ENCODE results near the gene PODN. TPM values are rescaled to one million over a fixed set of nuclear protein-coding genes. Genes with fewer than 3 reads are reported as not detected.

PODN gene
- total and polyA plus RNA-seq, 2 of the 4 experiments (the other 2 are of a cell fraction) = 0.54 to 6.2 TPM

- ATAC-seq (ENCODE audit: low read depth) (no peak), DNase-seq (no peak)
- no peak overlapping the region for H3K4me3 ChIP-seq (ENCODE audit: insufficient read depth, low read depth, low read length)
- H3K14ac ChIP-seq (replicated peaks; ENCODE audit: low read depth, low read length) = no peak overlapping the region
- H2AK5ac ChIP-seq (ENCODE audit: low read depth, low read length) = 0 out of 2 replicates have a peak overlapping the region, but pooled peaks have one; percentile 67
- peak overlapping the region; percentile 27 for H2AFZ ChIP-seq (replicated peaks; ENCODE audit: low read length, poor library complexity)
- no peak overlapping the region for H3K9ac ChIP-seq (ENCODE audit: low read depth, low read length)
- 93% methylated on average over 3 of the region's 8 CpGs; no CpG with 5 or more reads in 1 of the 2 experiments for WGBS, 2 experiments (ENCODE audit: extremely low coverage in 2 of 2, insufficient read length in 1 of 2)
- no peaks in the 10 kb centered on the region for H3K79me1 ChIP-seq (ENCODE audit: low read depth in 1 of 2, low read length in 2 of 2)
- H3K27me3 ChIP-seq (ENCODE audit: control insufficient read depth, insufficient read depth, low read length) = no peaks in the 10 kb centered on the region
- no peak overlapping the region for H2BK120ac ChIP-seq (ENCODE audit: low read depth, low read length)
- no peak overlapping the region for H3K4me2 ChIP-seq (ENCODE audit: low read depth, low read length)
- ChIA-PET POLR2A (ENCODE audit: unreplicated experiment) (no interaction called here), CTCF (no interaction called here)
- no TSS peak for BruUV-seq (replicated peaks)
- H3K4me1 ChIP-seq (ENCODE audit: control insufficient read depth, insufficient read depth, low read length) = peaks cover 13% of the 10 kb centered on the region
- peak overlapping the region; percentile 23; the same call in 1 of the 2 replicates for H3K4ac ChIP-seq (ENCODE audit: low read depth, low read length)
- H2BK5ac ChIP-seq (ENCODE audit: low read depth, low read length, poor library complexity, severe bottlenecking) = no peak overlapping the region
- peak overlapping the region; percentile 60; the same call in 1 of the 2 replicates for H4K91ac ChIP-seq (ENCODE audit: insufficient read depth, low read depth, low read length)
- no peaks in the 10 kb centered on the region for H3K36me3 ChIP-seq (ENCODE audit: control insufficient read depth, insufficient read depth, low read length)
- in situ Hi-C loops (cut with MboI; ENCODE audit: low sequenced_read_pairs) (no loop called here), dilution Hi-C loops (cut with HindIII; ENCODE audit: low sequenced_read_pairs, unreplicated experiment) (no loop called here), intact Hi-C loops (cut with micrococcal nuclease) (no loop called here)
- no peaks in the 10 kb centered on the region for H3K9me3 ChIP-seq (ENCODE audit: control insufficient read depth, insufficient read depth, low read length)
- no peak overlapping the region for H4K5ac ChIP-seq (ENCODE audit: low read depth, low read length)
- H4K8ac ChIP-seq (ENCODE audit: low read depth in 2 of 2, low read length in 2 of 2) = no peak overlapping the region
- no peaks in the 10 kb centered on the region for H4K20me1 ChIP-seq (ENCODE audit: insufficient read depth, low read length)
- no peak overlapping the region for H3K18ac ChIP-seq (ENCODE audit: low read depth, low read length)
- no peak overlapping the region for H3K56ac ChIP-seq (ENCODE audit: extremely low read depth, insufficient read depth, low read length)
- peaks cover 23% of the 10 kb centered on the region for H3K9me1 ChIP-seq (ENCODE audit: insufficient read depth, low read length)
- H2AK9ac ChIP-seq (replicated peaks; ENCODE audit: low read depth, low read length, poor library complexity) = no peak overlapping the region
- H2BK15ac ChIP-seq (ENCODE audit: low read depth, low read length) = peak overlapping the region; percentile 35; the same call in 1 of the 3 replicates
- TF ChIP-seq RFX5 (IDR thresholded peaks at IDR 0.05; ENCODE audit: low read depth, low read length) = no peak
- no peak overlapping the region for H3K27ac ChIP-seq (ENCODE audit: insufficient read depth, low read length)
- no peak overlapping the region for H3K23ac ChIP-seq (ENCODE audit: low read depth, low read length)
- no peak overlapping the region for H2BK20ac ChIP-seq (ENCODE audit: low read depth, low read length)
These were observed 31.4 kb downstream of the PODN start for GRCh38 chr1:53093451-53093754.
